ENCODE results near the gene STAG1. TPM values are rescaled to one million over a fixed set of nuclear protein-coding genes. Genes with fewer than 3 reads are reported as not detected.

Gene STAG1
- total RNA-seq, 2 donors from 2014 or later, result 26.2 to 28.3 TPM

DNA sequence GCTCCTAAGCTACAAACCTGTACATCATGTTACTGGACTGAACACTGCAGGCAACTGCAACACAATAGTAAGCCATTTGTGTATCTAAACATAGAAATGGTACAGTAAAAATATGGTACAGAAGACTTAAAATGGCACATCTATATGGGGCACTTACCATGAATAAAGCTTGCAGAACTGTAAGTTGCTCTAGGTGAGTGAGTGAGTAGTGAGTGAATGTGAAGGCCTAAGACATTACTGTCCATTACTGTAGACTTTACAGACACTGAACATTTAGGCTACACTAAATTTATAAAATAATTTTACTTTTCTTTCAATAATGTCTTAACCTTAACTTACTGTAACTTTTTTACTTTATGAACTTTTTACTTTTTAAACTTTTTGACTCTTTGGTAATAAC lies 76.2 kb downstream of the STAG1 start:
- TF ChIP-seq, protein P1, sequence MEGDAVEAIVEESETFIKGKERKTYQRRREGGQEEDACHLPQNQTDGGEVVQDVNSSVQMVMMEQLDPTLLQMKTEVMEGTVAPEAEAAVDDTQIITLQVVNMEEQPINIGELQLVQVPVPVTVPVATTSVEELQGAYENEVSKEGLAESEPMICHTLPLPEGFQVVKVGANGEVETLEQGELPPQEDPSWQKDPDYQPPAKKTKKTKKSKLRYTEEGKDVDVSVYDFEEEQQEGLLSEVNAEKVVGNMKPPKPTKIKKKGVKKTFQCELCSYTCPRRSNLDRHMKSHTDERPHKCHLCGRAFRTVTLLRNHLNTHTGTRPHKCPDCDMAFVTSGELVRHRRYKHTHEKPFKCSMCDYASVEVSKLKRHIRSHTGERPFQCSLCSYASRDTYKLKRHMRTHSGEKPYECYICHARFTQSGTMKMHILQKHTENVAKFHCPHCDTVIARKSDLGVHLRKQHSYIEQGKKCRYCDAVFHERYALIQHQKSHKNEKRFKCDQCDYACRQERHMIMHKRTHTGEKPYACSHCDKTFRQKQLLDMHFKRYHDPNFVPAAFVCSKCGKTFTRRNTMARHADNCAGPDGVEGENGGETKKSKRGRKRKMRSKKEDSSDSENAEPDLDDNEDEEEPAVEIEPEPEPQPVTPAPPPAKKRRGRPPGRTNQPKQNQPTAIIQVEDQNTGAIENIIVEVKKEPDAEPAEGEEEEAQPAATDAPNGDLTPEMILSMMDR (IDR thresholded peaks at IDR 0.05), result no peak
- TF ChIP-seq POLR2A (IDR thresholded peaks at IDR 0.05), result no peak
- no peaks in the 10 kb centered on the region for H3K27me3 ChIP-seq
- H3K4me3 ChIP-seq, result no peak overlapping the region
- DNase-seq (no peak), ATAC-seq (no peak)
- intact Hi-C loops (cut with DNase I), result no loop called here
- H3K4me1 ChIP-seq, result peaks cover 15% of the 10 kb centered on the region
- H3K9me3 ChIP-seq, result no peaks in the 10 kb centered on the region
- no peaks in the 10 kb centered on the region for H3K36me3 ChIP-seq (replicated peaks in 1 of 2; ENCODE audit: insufficient read depth in 1 of 2, low read depth in 2 of 2)
- no peak overlapping the region for H3K27ac ChIP-seq

DNA sequence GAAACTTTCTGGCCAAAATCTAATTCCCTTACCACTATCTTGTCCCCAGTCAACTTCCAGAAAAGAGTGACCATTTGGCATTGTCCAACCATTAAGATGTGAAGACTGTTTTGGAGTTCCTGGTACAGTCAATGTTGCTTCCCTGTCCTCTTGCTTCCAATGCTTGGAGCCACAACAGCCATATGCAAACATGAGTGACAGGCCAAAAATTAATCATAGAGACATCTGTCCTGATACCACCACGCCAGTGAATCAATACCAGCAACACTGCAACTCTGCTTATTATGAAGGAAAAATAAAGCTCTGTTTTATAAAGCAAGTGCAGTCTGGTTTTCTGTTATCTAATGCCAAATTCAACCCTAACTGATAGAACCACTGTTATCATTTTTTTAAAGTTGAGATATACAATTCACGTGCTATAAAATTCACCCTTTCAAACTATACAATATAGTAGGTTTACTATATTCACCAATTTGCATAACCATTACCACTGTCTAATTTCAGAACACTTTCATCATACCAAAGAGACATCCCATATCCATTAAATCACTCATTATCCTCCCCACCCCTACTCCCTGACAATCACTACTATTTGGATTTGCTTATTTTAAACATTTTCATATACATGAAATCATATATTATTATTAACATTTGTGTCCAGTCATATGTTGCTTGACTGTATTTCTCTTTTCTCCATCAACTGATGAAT lies 76.9 kb downstream of the STAG1 start:
- Histone ChIP-seq H3K4me1 (peaks cover 15% of the 10 kb centered on the region), H3K9me3 (no peaks in the 10 kb centered on the region), H3K4me3 (no peak overlapping the region), H3K36me3 (replicated peaks in 1 of 2; ENCODE audit: insufficient read depth in 1 of 2, low read depth in 2 of 2) (no peaks in the 10 kb centered on the region), H3K27ac (no peak overlapping the region), H3K27me3 (no peaks in the 10 kb centered on the region)
- TF ChIP-seq, protein P1 (IDR thresholded peaks at IDR 0.05), result no peak
- no peak for TF ChIP-seq POLR2A (IDR thresholded peaks at IDR 0.05)
- intact Hi-C loops (cut with DNase I), result no loop called here
- no peak for DNase-seq
- WGBS, 2 donors, result 22 to 23% methylated on average over 2 of the region's 2 CpGs
- ATAC-seq, result no peak

DNA sequence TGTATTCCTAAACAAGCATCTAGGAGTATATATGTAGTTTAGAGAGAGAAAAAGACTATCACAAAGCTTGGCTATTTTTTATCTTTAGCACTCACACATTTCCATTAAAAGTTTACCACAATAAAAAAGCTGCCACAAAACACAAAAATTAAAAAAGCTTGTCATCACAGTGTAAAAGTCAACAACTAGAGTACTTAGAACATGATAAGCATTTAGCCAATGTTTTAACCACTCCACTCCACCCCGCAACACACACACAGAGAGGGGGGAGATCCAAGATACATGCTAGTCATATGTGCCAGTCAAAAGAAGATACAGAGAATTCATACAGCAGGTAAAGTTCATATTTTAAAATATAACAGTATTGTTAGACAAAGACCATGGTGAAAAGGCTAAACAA lies 79.7 kb downstream of the STAG1 start:
- Histone ChIP-seq H3K36me3 (replicated peaks in 1 of 2; ENCODE audit: insufficient read depth in 1 of 2, low read depth in 2 of 2) (no peaks in the 10 kb centered on the region), H3K9me3 (no peaks in the 10 kb centered on the region), H3K4me1 (peaks cover 15% of the 10 kb centered on the region), H3K4me3 (no peak overlapping the region), H3K27me3 (no peaks in the 10 kb centered on the region), H3K27ac (no peak overlapping the region)
- DNase-seq (no peak), ATAC-seq (no peak)
- TF ChIP-seq POLR2A (IDR thresholded peaks at IDR 0.05), result no peak
- TF ChIP-seq, protein P1 (IDR thresholded peaks at IDR 0.05), result no peak
- intact Hi-C loops (cut with DNase I), result no loop called here
- 52 to 63% methylated on average over 1 of the region's 1 CpG for WGBS, 2 donors

DNA sequence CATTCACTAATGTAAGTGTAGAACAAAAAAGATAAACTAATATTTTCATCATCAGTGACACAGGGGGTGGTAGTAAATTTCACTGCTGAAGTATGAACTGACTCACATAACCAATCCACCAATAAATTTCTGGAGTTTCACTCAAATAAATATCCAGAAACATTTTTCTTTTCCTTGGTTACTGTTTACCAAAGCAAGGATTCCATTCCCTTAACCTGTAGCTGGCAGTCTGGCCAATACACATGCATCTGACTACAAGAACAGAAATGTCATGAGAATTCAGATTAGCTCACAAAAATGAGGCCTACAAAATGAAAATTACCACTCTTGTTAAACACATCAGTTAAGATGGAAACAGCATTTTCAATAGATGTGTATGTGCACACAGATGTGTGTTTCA lies 80.3 kb downstream of the STAG1 start:
- Histone ChIP-seq H3K9me3 (no peaks in the 10 kb centered on the region), H3K27ac (no peak overlapping the region), H3K4me1 (peaks cover 15% of the 10 kb centered on the region), H3K4me3 (no peak overlapping the region), H3K36me3 (replicated peaks in 1 of 2; ENCODE audit: insufficient read depth in 1 of 2, low read depth in 2 of 2) (no peaks in the 10 kb centered on the region), H3K27me3 (no peaks in the 10 kb centered on the region)
- no peak for DNase-seq
- intact Hi-C loops (cut with DNase I), result no loop called here
- no peak for TF ChIP-seq POLR2A (IDR thresholded peaks at IDR 0.05)
- TF ChIP-seq, protein P1 (IDR thresholded peaks at IDR 0.05), result no peak
- ATAC-seq, result no peak

DNA sequence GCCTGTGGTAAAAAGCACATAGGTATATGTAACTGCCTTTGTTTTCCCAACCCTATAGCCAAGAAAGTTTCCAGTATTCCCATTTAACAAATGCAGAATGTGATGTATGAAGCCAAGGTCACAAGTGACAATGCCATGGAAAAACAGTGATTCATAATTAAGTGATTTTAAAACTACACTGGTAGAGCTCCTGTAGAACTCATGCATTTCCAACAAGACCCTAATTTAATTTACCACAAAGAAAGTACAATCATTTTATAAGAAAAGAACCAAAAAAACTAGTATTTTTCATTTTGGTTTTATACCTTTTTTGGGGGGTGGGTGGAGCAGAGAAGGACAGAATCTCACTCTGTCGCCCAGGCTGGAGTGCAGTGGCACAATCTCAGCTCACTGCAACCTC lies 82.0 kb downstream of the STAG1 start:
- Histone ChIP-seq H3K36me3 (replicated peaks in 1 of 2; ENCODE audit: insufficient read depth in 1 of 2, low read depth in 2 of 2) (no peaks in the 10 kb centered on the region), H3K9me3 (no peaks in the 10 kb centered on the region), H3K4me3 (no peak overlapping the region), H3K27me3 (no peaks in the 10 kb centered on the region), H3K4me1 (peaks cover 12% of the 10 kb centered on the region), H3K27ac (no peak overlapping the region)
- ATAC-seq, result no peak
- no peak for DNase-seq
- TF ChIP-seq POLR2A (IDR thresholded peaks at IDR 0.05), result no peak
- intact Hi-C loops (cut with DNase I), result no loop called here
- WGBS, 2 donors, result 90 to 100% methylated on average over 1 of the region's 1 CpG

Measured in body of pancreas (tissue), 4 donors.